HG02623 (cell line): ENCODE measurements around the gene BCAR1.
"Not testable (repeated sequence)": the region's sequence is repeated elsewhere in the genome, so short reads cannot be mapped to it uniquely, and the experiment has no call there.

ENCODE experiments used
- ATAC-seq: cut with Tn5 transposase; IDR thresholded peaks from one replicate; pipeline ENCODE4 v1.9.1; 2021; ENCODE audit warnings: moderate library complexity; ENCODE audit not compliant: unreplicated experiment

BCAR1 gene, protein sequence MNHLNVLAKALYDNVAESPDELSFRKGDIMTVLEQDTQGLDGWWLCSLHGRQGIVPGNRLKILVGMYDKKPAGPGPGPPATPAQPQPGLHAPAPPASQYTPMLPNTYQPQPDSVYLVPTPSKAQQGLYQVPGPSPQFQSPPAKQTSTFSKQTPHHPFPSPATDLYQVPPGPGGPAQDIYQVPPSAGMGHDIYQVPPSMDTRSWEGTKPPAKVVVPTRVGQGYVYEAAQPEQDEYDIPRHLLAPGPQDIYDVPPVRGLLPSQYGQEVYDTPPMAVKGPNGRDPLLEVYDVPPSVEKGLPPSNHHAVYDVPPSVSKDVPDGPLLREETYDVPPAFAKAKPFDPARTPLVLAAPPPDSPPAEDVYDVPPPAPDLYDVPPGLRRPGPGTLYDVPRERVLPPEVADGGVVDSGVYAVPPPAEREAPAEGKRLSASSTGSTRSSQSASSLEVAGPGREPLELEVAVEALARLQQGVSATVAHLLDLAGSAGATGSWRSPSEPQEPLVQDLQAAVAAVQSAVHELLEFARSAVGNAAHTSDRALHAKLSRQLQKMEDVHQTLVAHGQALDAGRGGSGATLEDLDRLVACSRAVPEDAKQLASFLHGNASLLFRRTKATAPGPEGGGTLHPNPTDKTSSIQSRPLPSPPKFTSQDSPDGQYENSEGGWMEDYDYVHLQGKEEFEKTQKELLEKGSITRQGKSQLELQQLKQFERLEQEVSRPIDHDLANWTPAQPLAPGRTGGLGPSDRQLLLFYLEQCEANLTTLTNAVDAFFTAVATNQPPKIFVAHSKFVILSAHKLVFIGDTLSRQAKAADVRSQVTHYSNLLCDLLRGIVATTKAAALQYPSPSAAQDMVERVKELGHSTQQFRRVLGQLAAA

GRCh38 chr16:75251280-75252048 is at the start of gene BCAR1:
Gene BCAR1, minus strand, starts transcription at chr16:75251624. Its CDS starts 142 bp downstream, at chr16:75251482.
- ATAC-seq, result peak; percentile 56

GRCh38 chr16:75298267-75298666 is 46.8 kb upstream of the BCAR1 start:
- no peak for ATAC-seq

DNA sequence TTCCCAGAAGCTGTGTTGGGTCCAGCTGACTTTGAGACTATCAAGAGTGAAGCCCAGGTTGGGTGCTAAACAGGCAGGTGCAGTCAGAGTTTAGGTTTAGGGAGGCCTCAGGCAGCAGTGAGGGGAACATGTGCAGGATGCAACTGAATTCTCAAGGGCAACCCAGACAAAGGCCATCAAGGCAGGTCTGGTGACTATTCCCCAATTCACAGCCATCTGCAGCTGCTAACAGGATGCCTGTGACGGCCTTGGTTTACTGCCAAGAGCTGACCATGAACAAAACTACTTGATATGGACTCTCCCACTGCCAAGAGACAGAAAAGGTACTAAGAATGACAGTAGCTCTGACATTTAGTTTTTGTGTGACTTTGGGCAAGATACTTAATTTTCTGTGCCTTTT is 45.2 kb upstream of the BCAR1 start:
- no peak for ATAC-seq

DNA sequence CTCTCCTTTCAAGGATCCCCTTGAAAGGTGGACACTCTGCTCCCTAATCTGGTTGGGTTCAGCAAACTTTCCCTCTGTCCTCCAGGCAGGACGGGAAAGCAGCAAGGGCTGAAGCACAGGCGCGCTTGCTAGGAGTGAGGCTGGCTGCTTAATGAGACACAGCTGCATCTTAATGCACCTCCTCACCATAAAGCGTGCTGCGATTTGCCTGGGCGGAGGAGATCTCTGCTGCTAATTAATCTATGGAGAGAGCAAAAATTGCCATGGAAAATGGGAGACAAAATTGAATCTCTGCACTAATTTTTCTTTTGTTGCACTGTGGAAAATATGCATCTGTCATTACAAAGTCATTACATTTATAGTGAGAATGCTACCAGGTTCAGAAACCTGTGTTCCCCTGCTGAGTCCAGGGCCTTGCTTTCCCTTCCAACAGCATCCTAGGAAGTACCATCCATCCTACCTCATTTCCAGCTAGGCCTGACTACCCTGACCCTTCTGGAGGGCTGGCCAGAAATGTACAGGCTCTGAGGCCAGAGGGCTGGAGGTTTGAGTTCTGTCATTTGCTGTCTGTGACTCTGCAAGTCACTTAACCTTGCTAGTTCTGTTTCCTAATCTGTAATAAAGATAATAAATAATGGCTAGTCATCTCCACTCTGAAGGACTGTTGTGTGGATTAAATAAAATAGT is 43.5 kb upstream of the BCAR1 start:
- no peak for ATAC-seq

- no peak for ATAC-seq
Measured at GRCh38 chr16:75293772-75294171, 42.3 kb upstream of the BCAR1 start.

- no peak for ATAC-seq
Measured at GRCh38 chr16:75293173-75293572, 41.7 kb upstream of the BCAR1 start.

GRCh38 chr16:75292691-75293090 is 41.3 kb upstream of the BCAR1 start:
- no peak for ATAC-seq

GRCh38 chr16:75289189-75289588 is 37.8 kb upstream of the BCAR1 start:
- no peak for ATAC-seq

DNA sequence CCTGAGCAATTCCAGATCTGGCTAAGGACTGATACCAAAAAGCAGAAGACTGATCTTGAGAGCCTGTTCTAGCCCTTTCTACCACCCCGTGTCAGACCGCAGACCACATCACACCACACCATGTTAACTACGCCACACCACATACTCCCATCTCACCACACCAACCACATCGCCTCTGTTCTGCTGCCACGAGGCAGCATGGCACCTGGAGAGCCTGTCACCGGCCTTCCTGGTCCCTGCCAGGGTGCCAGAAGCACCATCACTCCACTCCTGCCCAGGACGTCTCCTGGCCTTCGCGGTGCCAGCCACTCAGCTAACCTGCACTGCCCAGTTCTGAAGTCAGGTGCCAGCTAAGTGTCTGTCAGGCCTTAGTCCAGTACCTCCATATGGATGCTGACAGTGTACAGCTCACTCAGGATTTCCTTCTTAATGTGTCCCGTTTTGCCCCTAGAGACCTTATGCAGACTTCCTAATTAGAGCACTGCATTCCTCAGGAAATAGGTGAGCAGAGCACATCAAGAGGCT is 37.2 kb upstream of the BCAR1 start:
- ATAC-seq, result no peak

GRCh38 chr16:75288181-75288580 is 36.8 kb upstream of the BCAR1 start:
- ATAC-seq, result no peak

GRCh38 chr16:75287708-75288107 is 36.3 kb upstream of the BCAR1 start:
- no peak for ATAC-seq

DNA sequence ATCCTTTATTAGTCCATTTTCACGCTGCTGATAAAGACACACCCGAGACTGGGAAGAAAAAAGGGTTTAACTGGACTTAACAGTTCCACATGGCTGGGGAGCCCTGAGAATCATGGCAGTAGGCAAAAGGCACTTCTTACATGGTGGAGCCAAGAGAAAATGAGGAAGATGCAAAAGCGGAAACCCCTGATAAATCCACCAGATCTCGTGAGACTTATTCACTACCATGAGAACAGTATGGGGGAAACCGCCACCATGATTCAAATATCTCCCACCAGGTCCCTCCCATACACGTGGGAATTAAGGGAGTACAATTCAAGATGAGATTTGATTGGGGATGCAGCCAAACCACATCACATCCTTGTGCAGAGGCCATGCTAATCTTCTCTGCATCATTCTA is 35.0 kb upstream of the BCAR1 start:
- ATAC-seq, result no peak

- no peak for ATAC-seq
Measured at GRCh38 chr16:75282466-75283281, 31.2 kb upstream of the BCAR1 start.

DNA sequence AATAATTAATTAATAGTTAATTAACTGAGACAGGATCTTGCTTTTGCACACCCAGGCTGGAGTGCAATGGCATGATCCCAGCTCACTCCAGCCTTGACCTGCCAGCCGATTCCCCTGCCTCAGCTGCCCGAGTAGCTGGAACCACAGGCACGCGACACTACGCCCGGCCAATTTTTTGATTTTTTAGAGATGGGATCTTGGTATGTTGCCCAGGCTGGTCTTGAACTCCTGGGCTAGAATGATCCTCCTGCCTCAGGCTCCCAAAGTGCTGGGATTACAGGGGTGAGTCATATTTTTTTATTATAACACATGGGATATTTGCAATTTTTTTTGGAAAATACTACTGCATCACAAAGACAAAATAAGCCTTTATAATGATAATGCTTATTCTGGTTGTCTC is 30.4 kb upstream of the BCAR1 start:
- no peak for ATAC-seq

GRCh38 chr16:75281009-75281408 is 29.6 kb upstream of the BCAR1 start:
- not testable (repeated sequence) for ATAC-seq

GRCh38 chr16:75280331-75280804 is 28.9 kb upstream of the BCAR1 start:
- ATAC-seq, result no peak

DNA sequence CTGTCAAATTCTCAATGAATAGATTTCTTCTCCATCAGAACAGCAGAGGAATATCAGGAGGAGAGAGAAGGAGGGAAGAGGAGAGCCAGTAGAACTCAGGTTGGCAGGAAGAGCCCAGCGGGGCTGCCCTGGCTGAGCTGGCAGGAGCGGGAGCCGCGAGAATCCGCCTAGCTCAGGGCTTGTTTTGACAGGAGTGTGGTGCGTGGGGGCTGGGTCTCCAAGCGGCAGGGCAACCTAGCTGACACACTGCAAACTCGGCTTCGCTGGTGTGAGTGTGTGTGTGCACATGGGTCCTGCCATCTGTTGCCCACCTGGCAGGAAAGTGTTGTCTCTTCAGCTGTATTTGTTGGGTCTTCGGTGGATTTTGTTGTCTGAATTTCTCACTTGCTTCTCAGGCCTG is 27.9 kb upstream of the BCAR1 start:
- ATAC-seq, result no peak

DNA sequence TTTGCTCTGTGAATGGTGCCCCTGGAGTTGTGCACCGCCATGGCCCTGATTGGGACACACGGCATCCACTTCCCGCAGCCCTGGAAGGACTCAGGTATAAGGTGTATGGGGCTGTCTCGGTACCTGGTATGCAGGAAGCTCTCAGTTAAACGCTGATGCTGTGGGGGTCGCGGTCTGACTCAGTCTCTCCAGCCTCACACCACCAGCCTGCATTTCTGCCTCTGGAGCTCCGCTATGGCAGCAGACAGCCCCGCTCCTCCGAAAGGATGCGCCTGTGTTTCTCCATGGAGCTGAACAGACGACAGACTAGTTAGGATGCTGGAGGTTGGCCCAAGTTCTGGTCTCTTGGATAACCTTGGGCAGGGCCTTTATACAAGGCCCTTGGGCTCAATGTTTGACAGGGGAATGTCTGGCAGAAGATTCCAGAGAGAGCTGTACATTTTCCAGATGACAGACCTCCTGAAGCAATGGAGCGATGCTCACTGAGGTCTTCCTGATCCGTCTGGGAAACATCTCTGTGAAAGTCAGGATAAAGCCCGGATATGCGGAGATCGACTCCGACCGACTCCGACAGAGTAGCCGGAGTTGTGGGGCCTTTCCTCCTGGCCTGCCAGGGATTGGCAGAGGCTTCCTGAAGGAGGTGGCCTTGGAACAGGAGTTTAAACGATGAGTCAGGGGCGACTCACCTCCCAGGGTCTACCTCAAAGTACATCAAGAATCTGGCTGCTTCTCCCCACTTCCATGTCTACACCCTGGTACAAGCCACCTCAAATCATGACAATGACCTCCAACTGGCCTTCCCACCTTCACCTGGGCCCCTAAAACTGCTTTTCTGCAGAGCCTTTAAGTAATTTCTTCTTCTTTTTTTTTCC is 21.9 kb upstream of the BCAR1 start:
- no peak for ATAC-seq
